K562 (cell line): Measurements from ENCODE around the gene TRMT112. TPM values are rescaled to one million over a fixed set of nuclear protein-coding genes. Genes with fewer than 3 reads are reported as not detected.

Experiments used
- ATAC-seq: fragments of 200-7000 bp; cut with Tn5 transposase; 3 replicates; pipeline ENCODE4 v1.9.1; 2020; ENCODE audit warnings: moderate library complexity
- BruUV-seq: library from RNA; stranded (reverse); fragments of 400-500 nt; replicated peaks from 2 replicates; lab custom pipeline; 2021; lab: Mats Ljungman, UMichigan
- CTCF ChIA-PET: fragments of 300-600 bp; formaldehyde crosslinking; extraction: SDS; loops from one replicate; lab custom pipeline; 2021; ENCODE audit warnings: low intra/inter-chr PET ratio; lab: Yijun Ruan, JAX
- POLR2A ChIA-PET: fragments of 300-600, 350-650 bp; sonication (Branson Sonifier 250); formaldehyde crosslinking; extraction: SDS; loops from one replicate; lab custom pipeline; 2021; ENCODE audit warnings: antibody characterized with exemption, inconsistent platforms; lab: Yijun Ruan, JAX
- DNase-seq, 4 experiments: peaks; one replicate each; pipeline versions ENCODE4 v3.0.0 to v3.0.0-alpha.2; 2011 to 2018; ENCODE audit warnings: low spot score in 3 of 4, mixed read lengths in 3 of 4; ENCODE audit errors: extremely low read depth in 1 of 4
- FAIRE-seq: peaks from 2 replicates; lab custom pipeline; 2011; peaks lifted over from hg19 to GRCh38; lab: Jason Lieb, UNC
- H2AFZ ChIP-seq: 2 replicates; pipeline ENCODE4 v1.6.0; 2011; ENCODE audit warnings: low read depth, low read length, control low read depth, inconsistent platforms
- H3K27ac ChIP-seq: fragments of 200-600 bp; 3 replicates; pipeline ENCODE4 v1.8.0; 2011; ENCODE audit warnings: low read depth, mild to moderate bottlenecking, control low read depth, inconsistent platforms, low read length, moderate library complexity, mixed read lengths; ENCODE audit errors: extremely low read depth
- H3K27me3 ChIP-seq, 2 experiments: fragments of 300-600 bp in 1 of 2; 2 replicates in 1 of 2; 3 replicates in 1 of 2; pipeline versions ENCODE4 v1.6.0 to v1.8.0; 2011; ENCODE audit warnings: inconsistent platforms in 2 of 2, low read length in 2 of 2, mild to moderate bottlenecking in 1 of 2, mixed read lengths in 1 of 2, moderate library complexity in 1 of 2; ENCODE audit not compliant: control insufficient read depth in 2 of 2, insufficient read depth in 2 of 2
- H3K36me3 ChIP-seq: fragments of 300-600 bp; 3 replicates; pipeline ENCODE4 v1.8.0; 2011; ENCODE audit warnings: mild to moderate bottlenecking, low read length, inconsistent platforms; ENCODE audit not compliant: control insufficient read depth, insufficient read depth
- H3K4me1 ChIP-seq, 2 experiments: fragments of 200-600 bp in 1 of 2; replicated peaks in 1 of 2; 2 replicates in 1 of 2; 3 replicates in 1 of 2; pipeline versions ENCODE4 v1.5.1 to v1.8.0; 2011; ENCODE audit warnings: inconsistent platforms in 2 of 2, low read length in 2 of 2, mild to moderate bottlenecking in 1 of 2, mixed read lengths in 1 of 2, moderate library complexity in 1 of 2; ENCODE audit not compliant: control insufficient read depth in 2 of 2, insufficient read depth in 2 of 2
- H3K4me2 ChIP-seq: 2 replicates; pipeline ENCODE4 v1.6.1; 2011; ENCODE audit warnings: low read length, control low read depth, inconsistent platforms, mixed read lengths; ENCODE audit not compliant: insufficient read depth
- H3K4me3 ChIP-seq: fragments of 200-600 bp; sonication (generic), shearing (Covaris generic); 2 replicates; pipeline ENCODE4 v1.5.1; 2016; ENCODE audit warnings: control low read depth, inconsistent platforms
- H3K79me2 ChIP-seq: fragments of 200-600 bp; 3 replicates; pipeline ENCODE4 v1.8.0; 2011; ENCODE audit warnings: low read length, inconsistent platforms; ENCODE audit not compliant: control insufficient read depth, insufficient read depth
- H3K9ac ChIP-seq, 2 experiments: 2 replicates each; pipeline versions ENCODE4 v1.6.0 to v1.6.1; 2011; ENCODE audit warnings: low read depth in 2 of 2, low read length in 2 of 2, control low read depth in 1 of 2, inconsistent platforms in 1 of 2, mild to moderate bottlenecking in 1 of 2, mixed read lengths in 1 of 2; ENCODE audit not compliant: insufficient read depth in 1 of 2
- H3K9me1 ChIP-seq: one replicate; pipeline ENCODE4 v1.6.0; 2011; ENCODE audit warnings: inconsistent platforms, mild to moderate bottlenecking, low read length, moderate library complexity; ENCODE audit not compliant: control insufficient read depth, insufficient read depth
- H3K9me3 ChIP-seq: replicated peaks from 2 replicates; pipeline ENCODE4 v1.5.1; 2011; ENCODE audit warnings: low read depth, low read length, inconsistent platforms; ENCODE audit not compliant: control insufficient read depth, insufficient read depth
- H4K20me1 ChIP-seq: replicated peaks from 2 replicates; pipeline ENCODE4 v1.6.1; 2011; ENCODE audit warnings: low read length, inconsistent platforms, mixed read lengths; ENCODE audit not compliant: control insufficient read depth, insufficient read depth
- BRD4 ChIP-seq: fragments of 200-600 bp; sonication (generic); IDR thresholded peaks from 2 replicates; pipeline ENCODE4 v1.6.1; 2017; ENCODE audit warnings: inconsistent platforms
- EGR1 ChIP-seq: fragments of 450-650 bp; conservative IDR thresholded peaks from 2 replicates; pipeline ENCODE4 v1.6.1; 2017; ENCODE audit warnings: mild to moderate bottlenecking
- ESRRA ChIP-seq: fragments of 450-650 bp; IDR thresholded peaks from 2 replicates; pipeline ENCODE4 v1.6.1; 2014; ENCODE audit warnings: low read depth, mild to moderate bottlenecking, moderate library complexity, borderline replicate concordance
- HNRNPL ChIP-seq: fragments of 200-400 bp; formaldehyde crosslinking; IDR thresholded peaks from 2 replicates; pipeline ENCODE4 v1.6.1; 2017; ENCODE audit warnings: low read depth, mild to moderate bottlenecking, low read length
- WGBS: fragments of 100-300 bp; shearing (Covaris generic); methylation state at CpG from one replicate; pipeline ENCODE4 v1.1.6; 2016; ENCODE audit warnings: low coverage, mixed read lengths; ENCODE audit not compliant: insufficient coverage; ENCODE audit errors: missing lambda C conversion rate; 5-methylcytosine and 5-hydroxymethylcytosine counted together
- in situ Hi-C: fragments of 300-500 bp; cut with MboI; formaldehyde crosslinking; loops from 4 replicates; pipeline ENCODE4 v1.15.0; 2018; ENCODE audit warnings: inconsistent platforms, mixed read lengths
- intact Hi-C: fragments of 100-400 bp; cut with micrococcal nuclease; formaldehyde crosslinking; loops from 2 replicates; pipeline ENCODE4 v1.14.2; 2022
- polyA plus RNA-seq, 8 experiments: library from polyadenylated mRNA; depleted of rRNA in 4 of 8; stranded (reverse) in 5 of 8; unstranded in 3 of 8; fragments of >200 nt; fragmentation: Nextera tagmentation in 2 of 8; fragmentation: Illumina TruSeq in 1 of 8; extraction: Ambion mirVana in 2 of 8; extraction: Trizol in 1 of 8; gene quantifications; 2 replicates each; pipeline versions ENCODE4 v1.2.1 to v1.2.3, GENCODE V29; 2011 to 2014; ENCODE audit warnings: inconsistent platforms in 1 of 8, missing spikeins in 1 of 8
- total RNA-seq, 7 experiments: library from RNA; depleted of rRNA in 6 of 7; stranded (reverse); fragments of >200 nt in 6 of 7; fragmentation: Illumina TruSeq in 2 of 7; extraction: Trizol in 2 of 7; gene quantifications; 2 replicates each; pipeline versions ENCODE4 v1.2.1 to v1.2.3, GENCODE V29; 2011 to 2021; ENCODE audit warnings: low replicate concordance in 1 of 7

TRMT112 gene
- total and polyA plus RNA-seq, 9 of the 15 experiments (the other 6 are each of a cell fraction or from before 2014, with no cell fraction given) = 162 to 444 (median 300) TPM

DNA sequence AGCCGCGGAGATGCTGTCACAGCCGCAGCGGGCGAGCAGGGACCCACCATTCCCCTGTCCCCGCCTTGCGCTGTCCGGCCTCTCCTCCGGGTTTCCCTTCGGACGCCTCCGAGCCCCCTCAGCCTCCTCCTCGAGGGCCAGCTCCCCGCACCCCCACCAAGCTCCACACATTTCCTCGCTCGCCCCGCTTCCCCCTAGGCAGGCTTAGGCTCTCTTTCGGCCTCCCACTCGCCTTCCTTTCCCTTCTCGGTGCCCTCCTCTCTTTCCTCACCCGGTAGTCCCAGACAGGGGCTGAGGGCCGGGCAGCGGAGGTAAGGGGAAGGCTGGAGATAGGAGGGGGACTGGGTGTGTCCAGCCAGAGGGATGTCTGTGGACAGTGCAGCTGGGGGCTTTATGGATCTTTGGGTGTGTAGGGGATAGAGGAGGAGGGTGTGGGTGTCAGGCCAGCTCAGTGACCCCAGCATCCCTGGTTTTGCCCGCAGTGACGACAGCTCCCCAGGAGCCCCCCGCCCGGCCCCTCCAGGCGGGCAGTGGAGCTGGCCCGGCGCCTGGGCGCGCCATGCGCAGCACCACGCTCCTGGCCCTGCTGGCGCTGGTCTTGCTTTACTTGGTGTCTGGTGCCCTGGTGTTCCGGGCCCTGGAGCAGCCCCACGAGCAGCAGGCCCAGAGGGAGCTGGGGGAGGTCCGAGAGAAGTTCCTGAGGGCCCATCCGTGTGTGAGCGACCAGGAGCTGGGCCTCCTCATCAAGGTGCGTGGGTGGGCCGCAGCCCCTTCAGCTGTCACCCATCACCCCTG lies 24.7 kb downstream of the TRMT112 start:
- ChIA-PET CTCF (no interaction called here), POLR2A (interaction anchor here (0.6 kb wide), 1 partner anchor 143 kb away, joined by 4 read pairs; no protein-coding TSS in a partner anchor)
- Histone ChIP-seq H3K9me1 (no peaks in the 10 kb centered on the region), H3K4me3 (no peak overlapping the region), H3K36me3 (no peaks in the 10 kb centered on the region), H3K4me2 (no peak overlapping the region), H2AFZ (no peak overlapping the region), H3K4me1 (peaks cover 0 to 42% of the 10 kb centered on the region in 2 experiments; a peak in 2 of 5 replicates), H3K27me3 (peaks cover 40 to 57% of the 10 kb centered on the region in 2 experiments; a peak in 4 of 5 replicates), H3K9me3 (no peaks in the 10 kb centered on the region), H3K79me2 (no peaks in the 10 kb centered on the region), H3K9ac (peak overlapping the region in 1 of 2 experiments; percentile 26; a peak in 2 of 4 replicates), H3K27ac (no peak overlapping the region), H4K20me1 (no peaks in the 10 kb centered on the region; the same call in 1 of the 2 replicates)
- DNase-seq (no peak), FAIRE-seq (no peak), ATAC-seq (no peak; the same call in 2 of the 3 replicates)
- BruUV-seq = no TSS peak
- 18% methylated on average over 23 of the region's 42 CpGs for WGBS
- TF ChIP-seq ESRRA (no peak), EGR1 (0 out of 2 replicates have a peak, but pooled peaks have one; percentile 12)
- intact Hi-C loops = no loop called here
- in situ Hi-C loops = no loop called here

DNA sequence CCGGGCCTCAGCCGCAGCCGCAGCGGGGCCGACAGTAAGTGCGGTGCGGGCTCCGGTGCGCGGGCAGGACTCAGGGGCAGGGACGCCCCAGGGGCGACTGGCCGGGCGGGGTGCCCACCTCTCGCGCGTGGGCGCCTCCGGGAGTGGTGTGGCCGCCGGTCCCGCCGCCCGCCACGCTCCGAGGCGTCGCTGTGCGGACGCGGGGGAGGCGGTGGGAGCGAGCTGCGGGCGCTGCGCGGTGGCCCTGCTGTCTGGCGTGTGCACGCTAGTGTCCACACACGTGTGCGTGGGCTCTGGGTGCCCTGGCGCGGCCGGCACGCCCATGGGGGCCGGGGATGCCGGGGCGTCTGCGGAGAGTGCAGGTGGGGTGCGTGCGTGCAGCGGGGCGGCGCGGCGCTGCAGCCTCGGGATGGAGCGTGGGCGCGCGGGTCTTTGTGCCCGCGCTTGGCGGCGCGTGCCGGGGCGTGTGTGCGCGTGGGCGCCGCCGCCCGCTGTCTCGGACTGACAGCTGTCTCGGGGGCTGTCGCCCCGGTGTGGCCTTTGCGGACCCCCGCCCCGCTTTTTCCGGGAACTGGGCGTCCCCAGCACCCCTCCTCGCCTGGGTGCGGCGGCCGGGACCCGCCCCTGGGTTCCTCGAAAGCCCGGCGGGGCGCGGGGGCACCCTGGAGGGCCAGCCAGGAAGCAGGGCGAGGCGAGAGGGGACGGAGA lies 25.5 kb downstream of the TRMT112 start:
- WGBS = 18% methylated on average over 36 of the region's 96 CpGs
- TF ChIP-seq HNRNPL (0 out of 2 replicates have a peak, but pooled peaks have one; percentile 19), BRD4 (no peak)
- ATAC-seq = no peak
- Histone ChIP-seq H3K27me3 (peaks cover 33 to 50% of the 10 kb centered on the region in 2 experiments; a peak in 4 of 5 replicates), H3K79me2 (no peaks in the 10 kb centered on the region), H3K27ac (no peak overlapping the region), H4K20me1 (no peaks in the 10 kb centered on the region), H3K9me3 (no peaks in the 10 kb centered on the region), H2AFZ (no peak overlapping the region), H3K4me1 (peaks cover 0 to 40% of the 10 kb centered on the region in 2 experiments; a peak in 2 of 5 replicates), H3K9ac (peak overlapping the region in 1 of 2 experiments; percentile 26; a peak in 1 of 4 replicates), H3K36me3 (no peaks in the 10 kb centered on the region), H3K9me1 (no peaks in the 10 kb centered on the region), H3K4me2 (no peak overlapping the region), H3K4me3 (no peak overlapping the region)
- FAIRE-seq = no peak
- ChIA-PET POLR2A (interaction anchor here (0.6 kb wide), 1 partner anchor 142 kb away, joined by 4 read pairs; no protein-coding TSS in a partner anchor), CTCF (no interaction called here)
- intact Hi-C loops (no loop called here), in situ Hi-C loops (no loop called here)
- no peak for DNase-seq
- BruUV-seq = no TSS peak
